Smooth muscle cell (in vitro differentiated cells): Measurements from ENCODE around the gene MAPKBP1. TPM values are rescaled to one million over a fixed set of nuclear protein-coding genes. Genes with fewer than 3 reads are reported as not detected.

ENCODE experiments used
- DNase-seq: peaks from one replicate; lab custom pipeline; 2025; ENCODE audit not compliant: unreplicated experiment; lab: John Stamatoyannopoulos, UW
- H2AFZ ChIP-seq: fragments of 200-600 bp; sonication (generic); 2 replicates; pipeline ENCODE4 v1.6.0; 2016; ENCODE audit warnings: antibody characterized with exemption, low read depth, mild to moderate bottlenecking
- H3F3A ChIP-seq: fragments of 200-600 bp; sonication (generic); 2 replicates; pipeline ENCODE4 v1.6.0; 2017; ENCODE audit warnings: antibody characterized with exemption, low read depth
- H3K27ac ChIP-seq: fragments of 200-600 bp; sonication (generic); 2 replicates; pipeline ENCODE4 v1.5.1; 2016; ENCODE audit warnings: low read depth, mild to moderate bottlenecking
- H3K27me3 ChIP-seq: fragments of 200-600 bp; sonication (generic); 2 replicates; pipeline ENCODE4 v1.6.1; 2016; ENCODE audit warnings: low read depth, mild to moderate bottlenecking
- H3K36me3 ChIP-seq: fragments of 200-600 bp; sonication (generic); 2 replicates; pipeline ENCODE4 v1.5.1; 2016; ENCODE audit warnings: low read depth
- H3K4me1 ChIP-seq: fragments of 200-600 bp; sonication (generic); 2 replicates; pipeline ENCODE4 v1.5.1; 2016; ENCODE audit warnings: low read depth
- H3K4me2 ChIP-seq: fragments of 200-600 bp; sonication (generic); 2 replicates; pipeline ENCODE4 v1.6.0; 2016; ENCODE audit warnings: mild to moderate bottlenecking
- H3K4me3 ChIP-seq: fragments of 200-600 bp; sonication (generic); 2 replicates; pipeline ENCODE4 v1.5.1; 2016; ENCODE audit warnings: mild to moderate bottlenecking
- H3K79me2 ChIP-seq: fragments of 200-600 bp; sonication (generic); 2 replicates; pipeline ENCODE4 v1.6.0; 2016; ENCODE audit warnings: low read depth, mild to moderate bottlenecking
- H3K9ac ChIP-seq: fragments of 200-600 bp; sonication (generic); 2 replicates; pipeline ENCODE4 v1.6.0; 2016; ENCODE audit warnings: low read depth
- H3K9me3 ChIP-seq: fragments of 200-600 bp; sonication (generic); replicated peaks from 2 replicates; pipeline ENCODE4 v1.5.1; 2016; ENCODE audit warnings: low read depth
- H4K20me1 ChIP-seq: fragments of 200-600 bp; sonication (generic); 2 replicates; pipeline ENCODE4 v1.6.0; 2016; ENCODE audit warnings: low read depth
- WGBS: methylation state at CpG from one replicate; pipeline ENCODE4 v1.1.7; 2016; ENCODE audit warnings: low lambda C conversion rate; 5-methylcytosine and 5-hydroxymethylcytosine counted together
- polyA plus RNA-seq: library from polyadenylated mRNA; unstranded; fragments of >200 nt; fragmentation: Nextera tagmentation; extraction: Ambion mirVana; gene quantifications from 2 replicates; pipeline ENCODE4 v1.2.1, GENCODE V29; 2016
- total RNA-seq: library from RNA; depleted of rRNA; stranded (reverse); fragments of >200 nt; gene quantifications from 2 replicates; pipeline ENCODE4 v1.2.3, GENCODE V29; 2014
- TF ChIP-seq, protein P1 (sequence below): fragments of 200-600 bp; sonication (generic); IDR thresholded peaks from 2 replicates; pipeline ENCODE4 v1.5.1; 2017; ENCODE audit warnings: borderline replicate concordance, mild to moderate bottlenecking, antibody characterized with exemption; ENCODE audit not compliant: insufficient read depth, poor library complexity, severe bottlenecking

The MAPKBP1 gene
- total and polyA plus RNA-seq, 2 experiments from 2014 or later = 6.6 to 10.7 TPM

DNA sequence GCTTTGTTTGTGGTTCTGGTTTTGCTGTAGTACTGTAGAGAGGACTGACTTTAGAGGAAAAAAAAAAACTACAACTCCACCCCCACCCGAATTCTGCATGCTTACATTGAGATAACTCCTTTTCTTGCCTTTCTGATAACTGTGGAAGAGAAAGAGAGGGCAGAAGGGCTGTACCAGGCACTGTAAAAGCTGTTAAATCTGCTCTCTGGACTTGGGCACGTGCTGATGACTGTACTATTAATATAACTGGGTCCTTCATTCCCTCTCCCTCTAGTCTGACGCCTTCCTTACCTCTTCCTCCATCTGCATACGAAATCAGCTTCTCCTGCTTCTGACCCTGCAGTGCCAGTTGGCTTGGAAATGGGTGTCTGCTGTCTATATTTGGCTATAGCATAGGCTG, 15.0 kb downstream of the MAPKBP1 start:
- no peak overlapping the region for H3K4me2 ChIP-seq
- no peaks in the 10 kb centered on the region for H3K36me3 ChIP-seq
- H3K79me2 ChIP-seq = peaks cover 32% of the 10 kb centered on the region
- no peaks in the 10 kb centered on the region for H3K9me3 ChIP-seq
- H2AFZ ChIP-seq = no peak overlapping the region
- H3K27ac ChIP-seq = no peak overlapping the region
- H4K20me1 ChIP-seq = peaks cover 82% of the 10 kb centered on the region
- no peaks in the 10 kb centered on the region for H3F3A ChIP-seq
- H3K9ac ChIP-seq = peak overlapping the region; percentile 26
- 30% methylated on average over 4 of the region's 4 CpGs for WGBS
- H3K4me1 ChIP-seq = peaks cover 22% of the 10 kb centered on the region
- no peaks in the 10 kb centered on the region for H3K27me3 ChIP-seq
- TF ChIP-seq, protein P1, sequence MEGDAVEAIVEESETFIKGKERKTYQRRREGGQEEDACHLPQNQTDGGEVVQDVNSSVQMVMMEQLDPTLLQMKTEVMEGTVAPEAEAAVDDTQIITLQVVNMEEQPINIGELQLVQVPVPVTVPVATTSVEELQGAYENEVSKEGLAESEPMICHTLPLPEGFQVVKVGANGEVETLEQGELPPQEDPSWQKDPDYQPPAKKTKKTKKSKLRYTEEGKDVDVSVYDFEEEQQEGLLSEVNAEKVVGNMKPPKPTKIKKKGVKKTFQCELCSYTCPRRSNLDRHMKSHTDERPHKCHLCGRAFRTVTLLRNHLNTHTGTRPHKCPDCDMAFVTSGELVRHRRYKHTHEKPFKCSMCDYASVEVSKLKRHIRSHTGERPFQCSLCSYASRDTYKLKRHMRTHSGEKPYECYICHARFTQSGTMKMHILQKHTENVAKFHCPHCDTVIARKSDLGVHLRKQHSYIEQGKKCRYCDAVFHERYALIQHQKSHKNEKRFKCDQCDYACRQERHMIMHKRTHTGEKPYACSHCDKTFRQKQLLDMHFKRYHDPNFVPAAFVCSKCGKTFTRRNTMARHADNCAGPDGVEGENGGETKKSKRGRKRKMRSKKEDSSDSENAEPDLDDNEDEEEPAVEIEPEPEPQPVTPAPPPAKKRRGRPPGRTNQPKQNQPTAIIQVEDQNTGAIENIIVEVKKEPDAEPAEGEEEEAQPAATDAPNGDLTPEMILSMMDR = no peak
- no peak overlapping the region for H3K4me3 ChIP-seq
- no peak for DNase-seq

DNA sequence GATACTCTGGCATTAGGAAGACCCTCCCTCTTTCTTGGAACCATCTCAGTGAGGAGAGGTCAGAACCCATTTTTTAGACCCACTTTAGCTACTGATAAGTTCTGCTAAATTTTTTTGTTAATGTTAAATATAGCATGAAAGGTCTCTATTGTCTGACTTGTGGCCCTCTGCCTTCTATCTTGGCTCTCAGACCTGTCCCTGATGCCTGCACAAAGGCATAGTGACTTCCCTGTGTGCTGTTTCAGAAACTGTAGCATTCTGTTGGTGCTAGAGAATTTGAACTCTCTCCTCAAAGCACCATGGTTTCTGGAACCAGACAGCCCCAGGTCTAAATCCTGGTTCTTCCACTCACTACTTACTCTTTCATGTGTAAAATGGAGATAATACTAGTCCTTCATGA, 15.4 kb downstream of the MAPKBP1 start:
- TF ChIP-seq, protein P1 = no peak
- H4K20me1 ChIP-seq = peaks cover 87% of the 10 kb centered on the region
- H3K9ac ChIP-seq = no peak overlapping the region
- no peak for DNase-seq
- no peaks in the 10 kb centered on the region for H3K27me3 ChIP-seq
- H3K27ac ChIP-seq = peak overlapping the region; percentile 96
- no peaks in the 10 kb centered on the region for H3F3A ChIP-seq
- peaks cover 32% of the 10 kb centered on the region for H3K79me2 ChIP-seq
- H3K4me3 ChIP-seq = no peak overlapping the region
- no peak overlapping the region for H3K4me2 ChIP-seq
- peaks cover 22% of the 10 kb centered on the region for H3K4me1 ChIP-seq
- H2AFZ ChIP-seq = no peak overlapping the region
- H3K36me3 ChIP-seq = no peaks in the 10 kb centered on the region
- no peaks in the 10 kb centered on the region for H3K9me3 ChIP-seq

DNA sequence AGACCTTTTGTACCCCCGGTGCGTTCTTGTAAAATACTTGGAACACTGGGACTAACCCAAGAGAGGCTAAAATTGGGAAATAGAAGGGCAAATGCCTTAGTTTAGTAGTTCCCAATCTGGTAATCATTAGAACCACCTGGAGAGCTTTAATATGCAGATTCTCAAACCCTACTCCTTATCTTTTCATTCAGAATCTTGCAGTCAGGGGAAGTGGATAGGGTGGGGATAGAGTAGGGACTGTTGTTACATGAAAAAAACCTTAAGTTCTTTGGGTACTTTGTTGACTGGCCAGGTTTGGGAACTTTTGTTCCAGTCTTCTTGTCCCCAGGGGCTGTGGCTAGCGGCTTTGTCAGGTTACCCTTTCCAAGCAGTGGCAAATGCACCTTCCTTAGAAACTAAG, 15.9 kb downstream of the MAPKBP1 start:
- no peak overlapping the region for H3K4me3 ChIP-seq
- WGBS = 80% methylated on average over 3 of the region's 3 CpGs
- no peak overlapping the region for H2AFZ ChIP-seq
- H3K4me1 ChIP-seq = peaks cover 22% of the 10 kb centered on the region
- H3K79me2 ChIP-seq = peaks cover 27% of the 10 kb centered on the region
- H3K4me2 ChIP-seq = peak overlapping the region; percentile 71
- DNase-seq = no peak
- no peaks in the 10 kb centered on the region for H3K9me3 ChIP-seq
- no peaks in the 10 kb centered on the region for H3K36me3 ChIP-seq
- H3K27me3 ChIP-seq = no peaks in the 10 kb centered on the region
- no peaks in the 10 kb centered on the region for H3F3A ChIP-seq
- peak overlapping the region; percentile 41 for H3K9ac ChIP-seq
- peak overlapping the region; percentile 96 for H3K27ac ChIP-seq
- TF ChIP-seq, protein P1 = no peak
- peaks cover 85% of the 10 kb centered on the region for H4K20me1 ChIP-seq

DNA sequence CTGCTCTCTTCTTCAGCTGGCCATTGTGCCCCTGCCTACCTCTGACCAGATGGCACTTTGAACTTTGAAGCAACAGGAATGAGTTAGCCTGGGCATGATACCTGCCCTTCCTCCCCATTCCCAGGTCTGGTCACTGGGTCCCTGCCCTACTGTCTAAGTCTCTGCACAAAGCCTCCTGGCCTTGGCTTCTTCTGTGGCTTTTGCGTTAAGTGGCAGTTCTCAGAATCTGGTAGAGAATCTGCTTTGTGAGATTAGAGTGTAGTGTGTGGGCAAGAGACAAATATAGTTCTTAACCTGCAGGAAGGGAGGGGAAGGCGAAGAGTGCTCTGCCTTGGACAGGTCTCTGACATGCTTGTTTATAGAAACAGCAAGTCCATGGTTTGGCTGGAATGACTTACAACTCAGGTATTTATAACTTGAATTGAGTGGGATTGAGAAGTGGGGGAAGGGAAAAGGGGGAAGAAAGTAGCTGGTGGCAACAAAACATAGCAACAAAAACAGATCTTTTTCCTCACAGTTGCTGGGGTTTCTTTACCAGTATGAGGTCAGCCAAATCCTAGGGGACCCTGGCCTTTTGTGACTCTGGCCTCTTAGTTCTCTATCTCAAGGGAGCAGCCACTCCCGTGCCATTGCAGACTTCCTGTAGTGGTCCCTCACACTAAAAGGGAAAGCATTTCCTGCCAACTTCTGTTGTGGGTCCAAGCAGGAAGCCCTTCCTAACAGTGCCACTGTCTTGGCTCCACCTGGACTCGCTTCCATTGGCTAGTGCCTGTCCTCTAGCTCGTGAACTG, 16.7 kb downstream of the MAPKBP1 start:
- Histone ChIP-seq H3K79me2 (peaks cover 19% of the 10 kb centered on the region), H3F3A (no peaks in the 10 kb centered on the region), H3K4me3 (no peak overlapping the region), H2AFZ (no peak overlapping the region), H3K4me2 (peak overlapping the region; percentile 71), H3K9ac (peak overlapping the region; percentile 89), H4K20me1 (peaks cover 85% of the 10 kb centered on the region), H3K27ac (peak overlapping the region; percentile 96), H3K9me3 (no peaks in the 10 kb centered on the region), H3K27me3 (no peaks in the 10 kb centered on the region), H3K36me3 (no peaks in the 10 kb centered on the region), H3K4me1 (peaks cover 22% of the 10 kb centered on the region)
- no peak for DNase-seq
- 43% methylated on average over 5 of the region's 5 CpGs for WGBS
- TF ChIP-seq, protein P1 = no peak
